NCI-H1436 treated with DMSO at 0.1 percent for 48 hours (cell line): ENCODE data around the gene CAV2.

ENCODE experiments used
- DNase-seq: peaks from one replicate; lab custom pipeline; 2025; lab: John Stamatoyannopoulos, UW

Gene CAV2

GRCh38 chr7:116495736-116496135 lies 3.8 kb upstream of the CAV2 start:
- no peak for DNase-seq

DNA sequence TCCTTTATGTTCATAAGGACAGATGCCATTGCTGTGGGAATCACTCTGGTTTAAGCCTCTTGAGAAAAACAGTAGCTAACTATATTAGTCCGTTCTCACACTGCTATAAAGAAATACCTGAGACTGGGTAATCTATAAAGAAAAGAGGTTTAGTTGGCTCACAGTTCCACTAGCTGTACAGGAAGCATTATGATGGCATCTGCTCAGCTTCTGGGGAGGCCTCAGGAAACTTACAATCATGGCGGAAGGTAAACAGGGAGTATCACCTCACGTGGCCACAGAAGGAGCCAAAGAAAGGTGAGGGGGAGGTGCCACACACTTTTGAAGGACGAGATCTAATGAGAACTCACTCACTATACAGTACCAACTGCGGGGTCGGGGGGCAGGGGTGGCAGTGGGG lies 2.9 kb upstream of the CAV2 start:
- no peak for DNase-seq

DNA sequence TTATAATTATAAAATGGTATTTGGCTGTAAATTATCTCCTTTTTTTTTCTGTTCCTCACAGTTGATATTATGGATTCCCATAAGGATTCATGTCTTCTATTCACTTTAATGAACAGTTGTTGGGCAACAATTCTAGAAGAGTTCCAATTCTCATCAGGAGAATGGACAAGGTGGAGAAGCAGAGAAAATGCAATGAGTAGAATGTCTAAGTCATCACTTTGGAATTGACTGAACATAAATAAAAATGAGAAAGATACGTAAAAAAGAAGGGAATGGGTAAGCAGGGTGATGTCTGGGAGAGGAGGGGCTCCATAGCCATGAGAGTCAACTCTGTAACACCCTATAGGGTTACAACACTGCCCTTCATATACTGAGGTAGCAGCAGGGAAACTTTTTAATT lies 1.8 kb upstream of the CAV2 start:
- no peak for DNase-seq

GRCh38 chr7:116500078-116500853 lies 728 bp downstream of the CAV2 start:
- no peak for DNase-seq

DNA sequence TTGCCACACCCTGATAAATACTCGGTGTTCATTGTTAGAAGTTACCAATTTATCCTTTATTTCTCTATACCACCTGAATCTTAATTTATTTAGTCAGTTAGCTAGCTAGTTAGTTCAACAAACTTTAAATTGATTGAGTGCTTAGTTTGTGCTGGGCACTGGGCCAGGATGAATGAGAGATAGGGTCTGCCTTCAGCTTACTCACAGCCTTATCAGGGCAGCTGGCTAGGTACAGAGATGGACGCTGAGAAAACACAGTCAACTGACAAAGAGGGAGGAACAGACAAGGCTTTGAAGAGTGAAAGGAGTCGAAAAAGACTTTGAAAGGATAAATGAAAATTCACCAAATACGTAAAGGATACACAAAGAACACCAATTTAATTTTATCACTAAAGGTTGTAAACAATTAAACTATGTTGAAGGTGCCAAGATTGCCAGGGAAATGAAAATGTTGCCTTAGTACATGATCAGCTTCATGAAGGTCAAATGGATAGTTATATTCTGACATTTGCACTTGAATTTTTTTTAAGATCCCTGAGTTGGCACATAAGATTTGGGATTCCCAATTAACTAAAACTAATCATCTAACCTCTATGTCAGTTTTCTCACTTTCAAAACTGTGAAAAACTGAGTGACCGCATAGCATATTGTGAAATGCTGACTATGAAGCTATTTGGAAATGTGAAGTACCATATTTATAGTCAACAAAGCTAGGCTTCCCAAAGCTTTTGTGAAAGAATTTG lies 2.1 kb downstream of the CAV2 start:
- no peak for DNase-seq

- no peak for DNase-seq
Measured at GRCh38 chr7:116502201-116503096, 2.9 kb downstream of the CAV2 start.

- no peak for DNase-seq
Measured at GRCh38 chr7:116503835-116504234, 4.3 kb downstream of the CAV2 start.

DNA sequence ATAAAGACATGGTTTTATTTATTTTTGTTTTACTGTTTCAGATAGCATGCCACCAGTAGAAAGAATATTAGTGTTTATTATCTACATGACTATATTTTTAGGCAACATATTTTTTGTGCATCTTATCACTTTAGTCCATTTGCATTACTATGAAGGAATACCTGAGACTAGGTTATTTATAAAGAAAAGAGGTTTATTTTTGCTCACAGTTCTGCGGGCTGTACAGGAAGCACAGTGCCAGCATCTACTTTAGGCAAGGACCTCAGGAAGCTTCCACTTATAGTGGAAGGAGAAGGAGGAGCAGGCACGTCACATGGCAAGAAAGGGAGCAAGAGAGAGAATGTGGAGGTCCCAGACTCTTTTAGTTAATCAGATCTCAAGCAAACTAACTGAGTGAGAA lies 5.7 kb downstream of the CAV2 start:
- no peak for DNase-seq

GRCh38 chr7:116505823-116506222 lies 6.3 kb downstream of the CAV2 start:
- no peak for DNase-seq

DNA sequence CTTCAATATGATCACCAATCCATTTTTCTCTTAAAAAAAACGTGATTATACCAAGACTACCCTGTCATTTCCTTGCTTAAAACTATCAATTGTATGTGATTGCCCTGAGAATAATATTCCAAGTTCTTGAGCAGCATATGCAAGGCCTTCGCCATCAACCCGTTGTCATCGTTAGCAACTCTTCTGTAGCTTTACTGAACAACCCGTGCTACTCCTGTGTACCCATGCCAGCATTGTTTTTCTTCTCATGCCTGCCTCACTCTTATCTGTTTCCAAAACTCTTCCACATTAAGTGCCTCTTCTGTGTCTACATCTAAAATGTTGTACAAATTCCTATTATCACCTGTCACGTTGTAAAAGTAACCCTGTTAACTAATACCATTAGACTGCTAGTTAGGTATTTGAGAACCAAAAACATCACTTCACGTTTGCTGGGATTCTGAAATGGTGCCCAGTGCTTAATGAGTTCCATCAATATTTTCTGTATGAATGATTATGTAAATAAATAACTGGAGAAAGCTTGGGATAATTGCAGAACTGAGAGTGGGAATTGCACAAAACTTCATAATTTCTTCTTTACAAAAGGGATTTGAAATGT lies 10.5 kb downstream of the CAV2 start:
- DNase-seq: no peak

DNA sequence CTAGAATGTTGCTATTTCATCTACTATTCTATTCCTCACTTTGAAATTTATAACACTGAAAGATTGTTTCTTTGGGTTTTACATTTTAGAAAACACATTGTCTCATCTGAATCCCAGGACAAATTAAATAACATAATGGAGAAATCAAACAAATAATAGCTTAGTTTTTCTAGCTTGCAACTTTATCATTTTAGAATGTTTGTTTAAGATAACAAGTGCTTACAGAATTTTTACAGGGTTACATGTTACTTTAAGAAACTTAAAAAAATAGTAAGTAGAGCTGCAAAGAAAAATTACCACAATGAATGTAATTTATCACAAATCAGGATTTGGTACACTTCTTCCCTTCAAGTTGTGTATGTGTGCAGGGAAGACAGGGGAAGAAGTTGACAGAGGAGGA lies 11.3 kb downstream of the CAV2 start:
- DNase-seq: no peak

- DNase-seq: no peak
Measured at GRCh38 chr7:116511552-116512519, 12.3 kb downstream of the CAV2 start.

- no peak for DNase-seq
Measured at GRCh38 chr7:116512520-116513188, 13.1 kb downstream of the CAV2 start.

DNA sequence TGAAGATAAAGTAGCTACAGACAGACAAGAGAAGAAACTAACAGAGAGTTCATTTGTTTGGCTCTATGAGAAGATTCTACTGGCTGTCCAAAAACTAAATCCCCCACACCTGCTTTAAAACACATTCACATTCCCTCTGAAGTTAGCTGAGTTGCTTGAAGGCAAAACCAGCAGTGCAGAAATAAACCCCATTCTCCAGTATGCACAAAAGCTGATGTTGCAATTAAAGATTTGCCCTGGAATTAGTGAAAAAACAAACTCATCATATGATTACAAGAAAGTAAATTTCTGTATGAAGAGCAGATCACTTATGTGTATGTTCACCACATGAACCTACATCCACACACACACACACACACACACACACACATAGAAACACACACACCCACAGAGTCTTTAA lies 16.0 kb downstream of the CAV2 start:
- DNase-seq: no peak

DNA sequence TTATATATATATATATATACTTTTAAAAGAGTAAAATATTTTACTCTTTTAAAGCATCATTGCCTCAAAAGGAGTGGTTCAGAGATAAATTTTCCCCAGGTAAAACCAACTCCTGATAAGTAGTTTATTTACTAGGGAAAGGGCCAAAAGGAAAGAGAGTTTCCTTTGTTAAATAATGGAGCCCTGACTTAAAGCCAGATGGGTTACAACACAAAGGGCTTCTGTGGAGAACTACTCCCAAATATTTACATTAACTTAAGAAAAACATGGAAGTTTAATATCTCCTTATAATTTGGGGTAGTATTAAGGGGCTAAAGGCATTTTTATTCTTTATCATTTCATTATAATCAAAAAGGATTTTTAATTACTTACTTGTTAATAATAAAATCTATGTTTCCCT lies 16.8 kb downstream of the CAV2 start:
- DNase-seq: no peak

- DNase-seq: no peak
Measured at GRCh38 chr7:116517626-116518025, 18.1 kb downstream of the CAV2 start.

- DNase-seq: no peak
Measured at GRCh38 chr7:116518961-116519360, 19.4 kb downstream of the CAV2 start.

DNA sequence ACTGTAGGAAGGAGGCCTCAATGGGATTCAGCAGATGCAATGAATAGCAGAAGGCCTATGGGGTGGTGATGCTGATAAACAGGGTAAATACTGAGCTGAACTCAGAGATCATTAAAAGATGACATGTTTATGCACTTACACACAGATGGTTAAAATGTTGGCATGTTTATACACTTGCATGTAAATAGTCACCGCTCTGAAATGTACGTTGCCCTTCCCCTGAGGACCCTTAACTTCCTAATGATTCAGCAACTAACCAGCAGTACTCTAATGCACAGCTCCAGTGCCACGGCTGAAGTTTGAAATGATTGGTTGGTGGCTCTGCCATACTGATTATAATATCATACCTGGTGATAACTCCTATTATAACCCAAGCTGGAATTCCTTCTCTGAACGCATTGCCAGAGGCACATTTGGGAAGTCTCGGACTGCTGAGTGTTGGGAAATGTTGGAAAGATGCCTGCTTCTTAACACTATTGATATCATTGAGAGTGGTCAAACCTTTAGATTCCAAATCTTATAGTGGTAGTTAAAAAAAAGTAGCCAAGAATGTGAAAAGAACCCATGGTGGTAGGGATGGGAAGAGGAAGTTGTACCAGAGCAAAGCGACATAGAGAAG lies 21.6 kb downstream of the CAV2 start:
- DNase-seq: no peak

- DNase-seq: no peak
Measured at GRCh38 chr7:116522247-116522646, 22.7 kb downstream of the CAV2 start.

DNA sequence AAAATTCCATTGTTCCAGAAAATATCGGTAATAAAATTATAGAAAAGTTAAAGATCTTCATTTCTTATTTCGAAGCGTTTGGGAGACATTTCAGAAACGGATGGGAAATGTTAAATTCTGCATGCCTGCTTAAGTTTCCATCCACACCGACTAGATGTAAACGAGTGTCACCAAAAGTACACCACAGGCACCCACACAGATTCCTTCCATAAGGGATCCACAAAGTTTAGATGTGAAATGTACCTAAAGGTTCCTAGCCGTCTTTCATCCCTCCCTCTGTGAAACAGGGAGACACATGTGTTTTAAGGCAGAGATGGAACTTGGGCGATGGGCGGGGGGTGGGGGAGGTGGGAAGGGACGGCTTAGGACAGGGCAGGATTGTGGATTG lies 24.7 kb downstream of the CAV2 start:
- no peak for DNase-seq
